Measurements from ENCODE around the gene RPGRIP1L. TPM values are rescaled to one million over a fixed set of nuclear protein-coding genes. Genes with fewer than 3 reads are reported as not detected.

The RPGRIP1L gene
- polyA plus RNA-seq, 1 donor (not counting 4 experiments of a cell fraction or from before 2014, with no cell fraction given) = 11.6 TPM

GRCh38 chr16:53681354-53681753, 22.3 kb downstream of the RPGRIP1L start:
- Histone ChIP-seq H3K4me3 (ENCODE audit: control insufficient read depth in 2 of 3, extremely low read depth in 1 of 3, insufficient read depth in 2 of 3, low read depth in 1 of 3, low read length in 3 of 3) (no peak overlapping the region), H3K4me1 (ENCODE audit: control insufficient read depth, extremely low read depth, insufficient read depth, low read length) (no peaks in the 10 kb centered on the region), H4K20me1 (ENCODE audit: control insufficient read depth, extremely low read depth, insufficient read depth, low read length) (no peaks in the 10 kb centered on the region), H3K27me3 (ENCODE audit: control insufficient read depth, extremely low read depth, insufficient read depth, low read length) (no peaks in the 10 kb centered on the region), H3K79me2 (ENCODE audit: control insufficient read depth, insufficient read depth, low read length) (no peaks in the 10 kb centered on the region), H3K9me1 (ENCODE audit: control insufficient read depth, extremely low read depth, insufficient read depth, low read length) (no peaks in the 10 kb centered on the region), H3K9ac (ENCODE audit: control insufficient read depth, extremely low read depth, insufficient read depth, low read length) (no peak overlapping the region), H3K4me2 (ENCODE audit: control insufficient read depth, extremely low read depth, insufficient read depth, low read depth, low read length) (no peak overlapping the region), H3K27ac (ENCODE audit: control insufficient read depth, insufficient read depth, low read length) (no peak overlapping the region), H3K36me3 (ENCODE audit: control insufficient read depth in 2 of 2, extremely low read depth in 1 of 2, insufficient read depth in 2 of 2, low read length in 2 of 2) (no peaks in the 10 kb centered on the region), H2AFZ (ENCODE audit: control insufficient read depth, low read length) (no peak overlapping the region), H3K9me3 (ENCODE audit: control insufficient read depth, low read depth, low read length) (no peaks in the 10 kb centered on the region)
- FAIRE-seq (no peak), DNase-seq (ENCODE audit: low read depth, low spot score) (no peak)
- no peak for TF ChIP-seq EZH2 (IDR thresholded peaks at IDR 0.05; ENCODE audit: low read length)
- no peak for TF ChIP-seq CTCF (optimal IDR thresholded peaks at IDR 0.05 in 1 of 3, IDR thresholded peaks at IDR 0.05 in 1 of 3, conservative IDR thresholded peaks at IDR 0.05 in 1 of 3; ENCODE audit: extremely low read depth in 1 of 3, insufficient read depth in 2 of 3, low read length in 3 of 3)
- dilution Hi-C loops (cut with MboI; ENCODE audit: extremely low pct_ligation_motif_present, low sequenced_read_pairs) = no loop called here

- no peaks in the 10 kb centered on the region for H3K9me3 ChIP-seq (ENCODE audit: control insufficient read depth, low read depth, low read length)
- dilution Hi-C loops (cut with MboI; ENCODE audit: extremely low pct_ligation_motif_present, low sequenced_read_pairs) = no loop called here
- DNase-seq (ENCODE audit: low read depth, low spot score) = no peak
- no peaks in the 10 kb centered on the region for H3K36me3 ChIP-seq (ENCODE audit: control insufficient read depth in 2 of 2, extremely low read depth in 1 of 2, insufficient read depth in 2 of 2, low read length in 2 of 2)
- no peak for FAIRE-seq
- no peaks in the 10 kb centered on the region for H3K27me3 ChIP-seq (ENCODE audit: control insufficient read depth, extremely low read depth, insufficient read depth, low read length)
- no peak for TF ChIP-seq EZH2 (IDR thresholded peaks at IDR 0.05; ENCODE audit: low read length)
- no peak for TF ChIP-seq CTCF (optimal IDR thresholded peaks at IDR 0.05 in 1 of 3, IDR thresholded peaks at IDR 0.05 in 1 of 3, conservative IDR thresholded peaks at IDR 0.05 in 1 of 3; ENCODE audit: extremely low read depth in 1 of 3, insufficient read depth in 2 of 3, low read length in 3 of 3)
- no peaks in the 10 kb centered on the region for H3K4me1 ChIP-seq (ENCODE audit: control insufficient read depth, extremely low read depth, insufficient read depth, low read length)
- H3K4me2 ChIP-seq (ENCODE audit: control insufficient read depth, extremely low read depth, insufficient read depth, low read depth, low read length) = no peak overlapping the region
- H3K4me3 ChIP-seq (ENCODE audit: control insufficient read depth in 2 of 3, extremely low read depth in 1 of 3, insufficient read depth in 2 of 3, low read depth in 1 of 3, low read length in 3 of 3) = no peak overlapping the region
- H4K20me1 ChIP-seq (ENCODE audit: control insufficient read depth, extremely low read depth, insufficient read depth, low read length) = no peaks in the 10 kb centered on the region
- H3K9ac ChIP-seq (ENCODE audit: control insufficient read depth, extremely low read depth, insufficient read depth, low read length) = no peak overlapping the region
- H3K9me1 ChIP-seq (ENCODE audit: control insufficient read depth, extremely low read depth, insufficient read depth, low read length) = no peaks in the 10 kb centered on the region
- H3K27ac ChIP-seq (ENCODE audit: control insufficient read depth, insufficient read depth, low read length) = no peak overlapping the region
- no peaks in the 10 kb centered on the region for H3K79me2 ChIP-seq (ENCODE audit: control insufficient read depth, insufficient read depth, low read length)
- no peak overlapping the region for H2AFZ ChIP-seq (ENCODE audit: control insufficient read depth, low read length)
Observed at GRCh38 chr16:53680756-53681155, 22.9 kb downstream of the RPGRIP1L start.

Data from keratinocyte (primary cell).